Thyroid gland (tissue), 4 donors: ENCODE measurements around the gene TRPM1. TPM values are rescaled to one million over a fixed set of nuclear protein-coding genes. Genes with fewer than 3 reads are reported as not detected.

Experiments
- DNase-seq, 2 donors: peaks; one replicate each; pipeline ENCODE4 v3.0.0-alpha.2; 2019
- H3K27ac ChIP-seq, 3 donors: fragments of 200-600 bp; sonication (generic); 1 replicate in 2 of 3; 2 replicates in 1 of 3; pipeline ENCODE4 v1.5.1; 2016 to 2019; ENCODE audit warnings: mild to moderate bottlenecking in 1 of 3, moderate library complexity in 1 of 3
- H3K27me3 ChIP-seq: fragments of 200-600 bp; sonication (generic); one replicate; pipeline ENCODE4 v1.5.1; 2019
- H3K36me3 ChIP-seq, 2 donors: fragments of 200-600 bp; sonication (generic); one replicate each; pipeline ENCODE4 v1.5.1; 2016 to 2019
- H3K4me1 ChIP-seq, 2 donors: fragments of 200-600 bp; sonication (generic); one replicate each; pipeline ENCODE4 v1.5.1; 2017 to 2019
- H3K4me3 ChIP-seq, 3 donors: fragments of 200-600 bp; sonication (generic); replicated peaks in 1 of 3; 1 replicate in 2 of 3; 2 replicates in 1 of 3; pipeline ENCODE4 v1.5.1; 2016; ENCODE audit warnings: mild to moderate bottlenecking in 1 of 3
- H3K9me3 ChIP-seq: fragments of 200-600 bp; sonication (generic); one replicate; pipeline ENCODE4 v1.5.1; 2017
- CTCF ChIP-seq, 6 experiments: fragments of 200-600 bp in 3 of 6; fragments of 450-650 bp in 3 of 6; sonication (generic) in 3 of 6; IDR thresholded peaks; one replicate each; pipeline ENCODE4 v1.5.1; 2016 to 2019; ENCODE audit warnings: antibody characterized with exemption in 6 of 6, mild to moderate bottlenecking in 2 of 6, inconsistent platforms in 1 of 6, moderate library complexity in 1 of 6
- POLR2A ChIP-seq, 2 donors: fragments of 450-650 bp; IDR thresholded peaks; one replicate each; pipeline ENCODE4 v1.6.1; 2017; ENCODE audit warnings: antibody characterized with exemption in 2 of 2, mild to moderate bottlenecking in 2 of 2, moderate library complexity in 1 of 2
- WGBS, 2 donors: methylation state at CpG; one replicate each; pipeline ENCODE4 v1.1.5; 2017; 5-methylcytosine and 5-hydroxymethylcytosine counted together
- intact Hi-C: fragments of 100-400 bp; cut with DNase I; formaldehyde crosslinking; loops from one replicate; pipeline ENCODE4 v1.15.1; 2023
- total RNA-seq, 4 donors: library from RNA; depleted of rRNA; stranded (reverse); fragments of >200 nt; gene quantifications; one replicate each; pipeline ENCODE4 v1.2.3, GENCODE V29; 2016

TRPM1 gene
- total RNA-seq, 4 donors from 2014 or later: not detected

GRCh38 chr15:31062911-31063310, 38.6 kb downstream of the TRPM1 start:
- no peaks in the 10 kb centered on the region for H3K4me1 ChIP-seq
- no peaks in the 10 kb centered on the region for H3K36me3 ChIP-seq
- no peak for DNase-seq
- intact Hi-C loops: loop anchor here (10.0 kb wide), 1 partner anchor 58 kb away; no protein-coding TSS in a partner anchor
- no peak overlapping the region for H3K4me3 ChIP-seq
- 83 to 87% methylated on average over 17 of the region's 17 CpGs for WGBS, 2 donors
- TF ChIP-seq POLR2A (IDR thresholded peaks at IDR 0.05) (no peak), CTCF (IDR thresholded peaks at IDR 0.05) (no peak)
- H3K27me3 ChIP-seq: no peaks in the 10 kb centered on the region
- H3K9me3 ChIP-seq: no peaks in the 10 kb centered on the region
- H3K27ac ChIP-seq: no peak overlapping the region

GRCh38 chr15:31062310-31062847, 39.1 kb downstream of the TRPM1 start:
- Histone ChIP-seq H3K27ac (no peak overlapping the region), H3K4me3 (no peak overlapping the region), H3K4me1 (no peaks in the 10 kb centered on the region), H3K36me3 (no peaks in the 10 kb centered on the region), H3K27me3 (no peaks in the 10 kb centered on the region), H3K9me3 (no peaks in the 10 kb centered on the region)
- intact Hi-C loops: loop anchor here (10.0 kb wide), 1 partner anchor 58 kb away; no protein-coding TSS in a partner anchor
- WGBS, 2 donors: 61 to 64% methylated on average over 4 of the region's 4 CpGs
- TF ChIP-seq CTCF (IDR thresholded peaks at IDR 0.05) (no peak), POLR2A (IDR thresholded peaks at IDR 0.05) (no peak)
- DNase-seq: no peak

- no peak for DNase-seq
- no peaks in the 10 kb centered on the region for H3K27me3 ChIP-seq
- no peak overlapping the region for H3K27ac ChIP-seq
- intact Hi-C loops: loop anchor here (10.0 kb wide), 1 partner anchor 56 kb away; no protein-coding TSS in a partner anchor
- H3K4me1 ChIP-seq: no peaks in the 10 kb centered on the region
- H3K4me3 ChIP-seq: no peak overlapping the region
- no peak for TF ChIP-seq CTCF (IDR thresholded peaks at IDR 0.05)
- no peak for TF ChIP-seq POLR2A (IDR thresholded peaks at IDR 0.05)
- no peaks in the 10 kb centered on the region for H3K9me3 ChIP-seq
- H3K36me3 ChIP-seq: no peaks in the 10 kb centered on the region
- 77 to 89% methylated on average over 15 of the region's 15 CpGs for WGBS, 2 donors
Measured at GRCh38 chr15:31060429-31061140, 40.9 kb downstream of the TRPM1 start.

GRCh38 chr15:31058236-31058962, 43.1 kb downstream of the TRPM1 start:
- no peak for TF ChIP-seq CTCF (IDR thresholded peaks at IDR 0.05)
- no peaks in the 10 kb centered on the region for H3K9me3 ChIP-seq
- intact Hi-C loops: no loop called here
- H3K4me3 ChIP-seq: no peak overlapping the region
- H3K27me3 ChIP-seq: no peaks in the 10 kb centered on the region
- no peaks in the 10 kb centered on the region for H3K36me3 ChIP-seq
- no peak for DNase-seq
- H3K27ac ChIP-seq: no peak overlapping the region
- 88 to 95% methylated on average over 6 of the region's 6 CpGs for WGBS, 2 donors
- H3K4me1 ChIP-seq: no peaks in the 10 kb centered on the region
